Activated CD4-positive, alpha-beta T cell treated with anti-CD3 and anti-CD28 coated beads, Interleukin-2, amount 50 U/mL, for 1 hour (primary cell): Measurements from ENCODE around the gene SUCO.
"Not testable (repeated sequence)": the region's sequence is repeated elsewhere in the genome, so short reads cannot be mapped to it uniquely, and the experiment has no call there.

ENCODE experiments used
- DNase-seq: peaks from one replicate; pipeline ENCODE4 v3.0.0-alpha.2; 2020

SUCO gene

GRCh38 chr1:172616195-172616594 lies 83.2 kb downstream of the SUCO start:
- no peak for DNase-seq

GRCh38 chr1:172616636-172617035 lies 83.7 kb downstream of the SUCO start:
- no peak for DNase-seq

- DNase-seq = not testable (repeated sequence)
Measured at GRCh38 chr1:172620603-172621002, 87.7 kb downstream of the SUCO start.

- DNase-seq = no peak
Measured at GRCh38 chr1:172622541-172622940, 89.6 kb downstream of the SUCO start.

GRCh38 chr1:172623748-172624147 lies 90.8 kb downstream of the SUCO start:
- no peak for DNase-seq

- no peak for DNase-seq
Measured at GRCh38 chr1:172626845-172627244, 93.9 kb downstream of the SUCO start.

- no peak for DNase-seq
Measured at GRCh38 chr1:172627702-172628101, 94.8 kb downstream of the SUCO start.

- DNase-seq = no peak
Measured at GRCh38 chr1:172628401-172628800, 95.5 kb downstream of the SUCO start.

- no peak for DNase-seq
Measured at GRCh38 chr1:172629170-172629569, 96.2 kb downstream of the SUCO start.

GRCh38 chr1:172629638-172630037 lies 96.7 kb downstream of the SUCO start:
- DNase-seq = no peak

GRCh38 chr1:172630056-172630818 lies 97.3 kb downstream of the SUCO start:
- DNase-seq = no peak

- no peak for DNase-seq
Measured at GRCh38 chr1:172630868-172631267, 97.9 kb downstream of the SUCO start.

- DNase-seq = no peak
Measured at GRCh38 chr1:172637522-172637921, 104.6 kb downstream of the SUCO start.

- DNase-seq = no peak
Measured at GRCh38 chr1:172638249-172638648, 105.3 kb downstream of the SUCO start.

GRCh38 chr1:172638885-172639831 lies 106.2 kb downstream of the SUCO start:
- DNase-seq = peak; percentile 70

GRCh38 chr1:172640111-172640510 lies 107.2 kb downstream of the SUCO start:
- DNase-seq = no peak

- DNase-seq = no peak
Measured at GRCh38 chr1:172641492-172641891, 108.5 kb downstream of the SUCO start.

GRCh38 chr1:172642970-172643369 lies 110.0 kb downstream of the SUCO start:
- DNase-seq = no peak

- no peak for DNase-seq
Measured at GRCh38 chr1:172646653-172647052, 113.7 kb downstream of the SUCO start.

- no peak for DNase-seq
Measured at GRCh38 chr1:172647110-172647564, 114.2 kb downstream of the SUCO start.

- no peak for DNase-seq
Measured at GRCh38 chr1:172647987-172648386, 115.0 kb downstream of the SUCO start.

GRCh38 chr1:172650474-172651193 lies 117.7 kb downstream of the SUCO start:
- DNase-seq = no peak
